HEK293 (cell line): ENCODE measurements around the gene ZC3H11A.

Experiments
- CTCF ChIP-seq: fragments of 450-650 bp; formaldehyde crosslinking; IDR thresholded peaks from 2 replicates; pipeline ENCODE4 v1.5.1; 2016; ENCODE audit warnings: missing biosample characterization, missing genetic modification characterization
- FEZF1 ChIP-seq: fragments of 450-650 bp; formaldehyde crosslinking; IDR thresholded peaks from 2 replicates; pipeline ENCODE4 v1.5.1; 2016; ENCODE audit warnings: missing biosample characterization, missing genetic modification characterization
- INSM2 ChIP-seq: fragments of 450-650 bp; formaldehyde crosslinking; IDR thresholded peaks from 2 replicates; pipeline ENCODE4 v1.5.1; 2016; ENCODE audit warnings: missing biosample characterization, missing genetic modification characterization
- KLF1 ChIP-seq: fragments of 450-650 bp; formaldehyde crosslinking; IDR thresholded peaks from 2 replicates; pipeline ENCODE4 v1.5.1; 2016; ENCODE audit warnings: missing biosample characterization, missing genetic modification characterization
- KLF9 ChIP-seq: fragments of 450-650 bp; formaldehyde crosslinking; IDR thresholded peaks from 2 replicates; pipeline ENCODE4 v1.5.1; 2016; ENCODE audit warnings: missing biosample characterization, missing genetic modification characterization, low read depth
- OSR2 ChIP-seq: fragments of 450-650 bp; formaldehyde crosslinking; IDR thresholded peaks from 2 replicates; pipeline ENCODE4 v1.5.1; 2016; ENCODE audit warnings: missing biosample characterization, missing genetic modification characterization
- YY2 ChIP-seq: fragments of 450-650 bp; formaldehyde crosslinking; IDR thresholded peaks from 2 replicates; pipeline ENCODE4 v1.5.1; 2016; ENCODE audit warnings: missing biosample characterization, missing genetic modification characterization
- ZNF133 ChIP-seq: fragments of 450-650 bp; formaldehyde crosslinking; IDR thresholded peaks from 2 replicates; pipeline ENCODE4 v1.5.1; 2016; ENCODE audit warnings: missing biosample characterization, missing genetic modification characterization
- ZNF223 ChIP-seq: fragments of 450-650 bp; formaldehyde crosslinking; IDR thresholded peaks from 2 replicates; pipeline ENCODE4 v1.5.1; 2016; ENCODE audit warnings: missing biosample characterization, missing genetic modification characterization
- ZNF26 ChIP-seq: fragments of 450-650 bp; formaldehyde crosslinking; IDR thresholded peaks from 2 replicates; pipeline ENCODE4 v1.5.1; 2016; ENCODE audit warnings: missing biosample characterization, missing genetic modification characterization
- ZNF639 ChIP-seq: fragments of 450-650 bp; formaldehyde crosslinking; IDR thresholded peaks from 2 replicates; pipeline ENCODE4 v1.5.1; 2016; ENCODE audit warnings: missing biosample characterization, missing genetic modification characterization
- ZNF664 ChIP-seq: fragments of 450-650 bp; formaldehyde crosslinking; IDR thresholded peaks from 2 replicates; pipeline ENCODE4 v1.5.1; 2016; ENCODE audit warnings: missing biosample characterization, missing genetic modification characterization
- ZSCAN18 ChIP-seq: fragments of 450-650 bp; formaldehyde crosslinking; IDR thresholded peaks from 2 replicates; pipeline ENCODE4 v1.5.1; 2016; ENCODE audit warnings: missing biosample characterization, missing genetic modification characterization

GRCh38 chr1:203828503-203828902, 33.1 kb downstream of the ZC3H11A start:
- TF ChIP-seq KLF9 (tag by site-specific recombination) (no peak), ZNF26 (tag by site-specific recombination) (no peak), KLF1 (tag by site-specific recombination) (no peak), YY2 (tag by site-specific recombination) (no peak), ZNF133 (no peak), CTCF (tag by site-specific recombination) (no peak), FEZF1 (no peak), OSR2 (tag by site-specific recombination) (no peak), ZSCAN18 (no peak), ZNF223 (tag by site-specific recombination) (no peak), INSM2 (tag by site-specific recombination) (no peak), ZNF664 (no peak), ZNF639 (tag by site-specific recombination) (no peak)
